NB4 (cell line): ENCODE data around the gene RPRML.

ENCODE experiments used
- CTCF ChIP-seq: IDR thresholded peaks from one replicate; pipeline ENCODE4 v1.5.1; 2012; ENCODE audit warnings: low read depth, low read length
- POLR2A ChIP-seq: IDR thresholded peaks from 2 replicates; pipeline ENCODE4 v1.6.1; 2011; ENCODE audit warnings: mild to moderate bottlenecking; ENCODE audit not compliant: insufficient read length; ENCODE audit errors: extremely low read depth

GRCh38 chr17:46984892-46985291 is 5.8 kb upstream of the RPRML start:
- TF ChIP-seq CTCF (no peak), POLR2A (no peak)
